ENCODE measurements around the gene IPO11. TPM values are rescaled to one million over a fixed set of nuclear protein-coding genes. Genes with fewer than 3 reads are reported as not detected.

Gene IPO11
- total RNA-seq, 2 experiments from 2014 or later, result 59.7 to 61.2 TPM

- H3K27ac Mint-ChIP-seq, result no peak overlapping the region
- peaks cover 18% of the 10 kb centered on the region for H3K36me3 Mint-ChIP-seq (ENCODE audit: low read depth)
- DNase-seq, result no peak
- H3K9me3 Mint-ChIP-seq, result no peaks in the 10 kb centered on the region
- no peak for ATAC-seq
- ChIA-PET CTCF (interaction anchor here (0.7 to 1.2 kb wide), 2 partner anchors 28 to 130 kb away, joined by 3 read pairs; no protein-coding TSS in a partner anchor), POLR2A (no interaction called here)
- H3K4me1 Mint-ChIP-seq (ENCODE audit: low read depth), result peaks cover 36% of the 10 kb centered on the region
- no peak overlapping the region for H3K4me3 Mint-ChIP-seq
- no peak for TF ChIP-seq CTCF (IDR thresholded peaks at IDR 0.05)
- no peaks in the 10 kb centered on the region for H3K27me3 Mint-ChIP-seq
- intact Hi-C loops (cut with micrococcal nuclease), result no loop called here
Measured at GRCh38 chr5:62577488-62577887, 164.9 kb downstream of the IPO11 start.

- DNase-seq, result no peak
- Mint-ChIP-seq H3K9me3 (no peaks in the 10 kb centered on the region), H3K27me3 (no peaks in the 10 kb centered on the region), H3K27ac (peak within 1 kb of the TSS; percentile 78), H3K36me3 (ENCODE audit: low read depth) (peaks cover 18% of the 10 kb centered on the region), H3K4me1 (ENCODE audit: low read depth) (peaks cover 36% of the 10 kb centered on the region), H3K4me3 (no peak within 1 kb of the TSS)
- no peak for TF ChIP-seq CTCF (IDR thresholded peaks at IDR 0.05)
- ChIA-PET POLR2A (no interaction called here), CTCF (no interaction called here)
- intact Hi-C loops (cut with micrococcal nuclease), result no loop called here
- ATAC-seq, result peak; percentile 93
Measured at GRCh38 chr5:62578540-62578939, 166.0 kb downstream of the IPO11 start, which contains the start of gene LRRC70. Gene LRRC70, plus strand, starts transcription at chr5:62578819. Its CDS starts 620 bp downstream, at chr5:62579439.

- intact Hi-C loops (cut with micrococcal nuclease), result no loop called here
- Mint-ChIP-seq H3K4me3 (no peak overlapping the region), H3K27ac (no peak overlapping the region), H3K27me3 (no peaks in the 10 kb centered on the region), H3K9me3 (no peaks in the 10 kb centered on the region), H3K4me1 (ENCODE audit: low read depth) (peaks cover 30% of the 10 kb centered on the region), H3K36me3 (ENCODE audit: low read depth) (peaks cover 18% of the 10 kb centered on the region)
- ChIA-PET CTCF (no interaction called here), POLR2A (no interaction called here)
- no peak for TF ChIP-seq CTCF (IDR thresholded peaks at IDR 0.05)
- no peak for DNase-seq
- ATAC-seq, result no peak
Measured at GRCh38 chr5:62579761-62580160, 167.2 kb downstream of the IPO11 start.

GRCh38 chr5:62581836-62582597 lies 169.5 kb downstream of the IPO11 start:
- no peak for TF ChIP-seq CTCF (IDR thresholded peaks at IDR 0.05)
- H3K27me3 Mint-ChIP-seq, result no peaks in the 10 kb centered on the region
- DNase-seq, result no peak
- intact Hi-C loops (cut with micrococcal nuclease), result no loop called here
- H3K4me1 Mint-ChIP-seq (ENCODE audit: low read depth), result peaks cover 30% of the 10 kb centered on the region
- H3K27ac Mint-ChIP-seq, result no peak overlapping the region
- peaks cover 16% of the 10 kb centered on the region for H3K36me3 Mint-ChIP-seq (ENCODE audit: low read depth)
- H3K9me3 Mint-ChIP-seq, result no peaks in the 10 kb centered on the region
- ChIA-PET CTCF (no interaction called here), POLR2A (no interaction called here)
- no peak for ATAC-seq
- H3K4me3 Mint-ChIP-seq, result no peak overlapping the region

GRCh38 chr5:62584391-62584790 lies 171.8 kb downstream of the IPO11 start:
- Mint-ChIP-seq H3K27me3 (no peaks in the 10 kb centered on the region), H3K36me3 (ENCODE audit: low read depth) (peaks cover 26% of the 10 kb centered on the region), H3K9me3 (no peaks in the 10 kb centered on the region), H3K4me1 (ENCODE audit: low read depth) (peaks cover 19% of the 10 kb centered on the region), H3K4me3 (no peak overlapping the region), H3K27ac (no peak overlapping the region)
- DNase-seq (no peak), ATAC-seq (no peak)
- intact Hi-C loops (cut with micrococcal nuclease), result no loop called here
- no peak for TF ChIP-seq CTCF (IDR thresholded peaks at IDR 0.05)
- CTCF ChIA-PET, result interaction anchor here (1.2 kb wide), 1 partner anchor 124 kb away, joined by 3 read pairs; no protein-coding TSS in a partner anchor
- POLR2A ChIA-PET, result no interaction called here
